HL-60 (cell line): ENCODE results near the gene ITSN1.

Experiments used
- GABPA ChIP-seq: IDR thresholded peaks from 2 replicates; pipeline ENCODE4 v1.6.1; 2012; ENCODE audit warnings: low read depth
- POLR2AphosphoS5 ChIP-seq: IDR thresholded peaks from 2 replicates; pipeline ENCODE4 v1.6.1; 2012; ENCODE audit warnings: low read depth
- SPI1 ChIP-seq: IDR thresholded peaks from 2 replicates; pipeline ENCODE4 v1.6.1; 2012; ENCODE audit warnings: low read depth, mild to moderate bottlenecking, borderline replicate concordance
- TF ChIP-seq, protein P1 (sequence below): IDR thresholded peaks from one replicate; pipeline ENCODE4 v1.5.1; 2011; ENCODE audit warnings: low read length, control low read depth, inconsistent platforms; ENCODE audit not compliant: insufficient read depth
- TF ChIP-seq, protein P2 (sequence below): IDR thresholded peaks from 2 replicates; pipeline ENCODE4 v1.6.1; 2012; ENCODE audit warnings: low read depth; ENCODE audit not compliant: insufficient replicate concordance

DNA sequence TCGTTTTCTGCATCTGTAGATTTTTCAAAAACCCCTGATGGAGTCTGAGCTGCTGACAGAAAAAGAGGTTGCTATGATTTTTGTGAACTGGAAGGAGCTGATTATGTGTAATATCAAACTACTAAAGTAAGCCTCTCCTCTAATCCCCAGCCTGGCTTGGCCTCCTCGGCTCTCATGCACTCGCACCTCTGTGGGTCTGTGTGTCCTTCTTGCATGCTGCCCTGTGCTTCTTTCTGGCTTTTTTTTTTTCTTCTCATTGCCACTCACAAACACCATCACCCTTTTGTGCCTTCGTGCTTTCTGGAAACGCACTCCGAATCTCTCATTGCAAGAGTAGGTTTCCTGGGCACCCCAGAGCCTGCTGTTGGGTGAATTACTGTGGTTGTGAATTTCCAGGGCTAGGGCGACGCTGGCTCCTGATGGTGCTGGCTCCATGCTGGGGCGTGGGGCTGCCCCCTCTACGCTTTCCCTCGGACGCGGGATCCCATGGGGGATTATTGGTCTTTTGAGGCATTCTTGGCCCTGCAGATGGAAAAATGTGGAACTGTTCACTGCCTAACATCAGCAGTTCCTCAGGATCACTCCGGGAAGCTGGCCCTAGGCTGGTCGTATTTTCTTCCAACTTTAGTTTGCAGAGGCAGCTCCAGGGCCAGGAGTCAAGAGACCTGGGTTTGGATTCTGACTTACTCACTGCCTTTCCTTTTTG lies 216.5 kb downstream of the ITSN1 start:
- TF ChIP-seq POLR2AphosphoS5 (no peak), GABPA (no peak), SPI1 (no peak)
- TF ChIP-seq, protein P1, sequence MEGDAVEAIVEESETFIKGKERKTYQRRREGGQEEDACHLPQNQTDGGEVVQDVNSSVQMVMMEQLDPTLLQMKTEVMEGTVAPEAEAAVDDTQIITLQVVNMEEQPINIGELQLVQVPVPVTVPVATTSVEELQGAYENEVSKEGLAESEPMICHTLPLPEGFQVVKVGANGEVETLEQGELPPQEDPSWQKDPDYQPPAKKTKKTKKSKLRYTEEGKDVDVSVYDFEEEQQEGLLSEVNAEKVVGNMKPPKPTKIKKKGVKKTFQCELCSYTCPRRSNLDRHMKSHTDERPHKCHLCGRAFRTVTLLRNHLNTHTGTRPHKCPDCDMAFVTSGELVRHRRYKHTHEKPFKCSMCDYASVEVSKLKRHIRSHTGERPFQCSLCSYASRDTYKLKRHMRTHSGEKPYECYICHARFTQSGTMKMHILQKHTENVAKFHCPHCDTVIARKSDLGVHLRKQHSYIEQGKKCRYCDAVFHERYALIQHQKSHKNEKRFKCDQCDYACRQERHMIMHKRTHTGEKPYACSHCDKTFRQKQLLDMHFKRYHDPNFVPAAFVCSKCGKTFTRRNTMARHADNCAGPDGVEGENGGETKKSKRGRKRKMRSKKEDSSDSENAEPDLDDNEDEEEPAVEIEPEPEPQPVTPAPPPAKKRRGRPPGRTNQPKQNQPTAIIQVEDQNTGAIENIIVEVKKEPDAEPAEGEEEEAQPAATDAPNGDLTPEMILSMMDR: no peak
- TF ChIP-seq, protein P2, sequence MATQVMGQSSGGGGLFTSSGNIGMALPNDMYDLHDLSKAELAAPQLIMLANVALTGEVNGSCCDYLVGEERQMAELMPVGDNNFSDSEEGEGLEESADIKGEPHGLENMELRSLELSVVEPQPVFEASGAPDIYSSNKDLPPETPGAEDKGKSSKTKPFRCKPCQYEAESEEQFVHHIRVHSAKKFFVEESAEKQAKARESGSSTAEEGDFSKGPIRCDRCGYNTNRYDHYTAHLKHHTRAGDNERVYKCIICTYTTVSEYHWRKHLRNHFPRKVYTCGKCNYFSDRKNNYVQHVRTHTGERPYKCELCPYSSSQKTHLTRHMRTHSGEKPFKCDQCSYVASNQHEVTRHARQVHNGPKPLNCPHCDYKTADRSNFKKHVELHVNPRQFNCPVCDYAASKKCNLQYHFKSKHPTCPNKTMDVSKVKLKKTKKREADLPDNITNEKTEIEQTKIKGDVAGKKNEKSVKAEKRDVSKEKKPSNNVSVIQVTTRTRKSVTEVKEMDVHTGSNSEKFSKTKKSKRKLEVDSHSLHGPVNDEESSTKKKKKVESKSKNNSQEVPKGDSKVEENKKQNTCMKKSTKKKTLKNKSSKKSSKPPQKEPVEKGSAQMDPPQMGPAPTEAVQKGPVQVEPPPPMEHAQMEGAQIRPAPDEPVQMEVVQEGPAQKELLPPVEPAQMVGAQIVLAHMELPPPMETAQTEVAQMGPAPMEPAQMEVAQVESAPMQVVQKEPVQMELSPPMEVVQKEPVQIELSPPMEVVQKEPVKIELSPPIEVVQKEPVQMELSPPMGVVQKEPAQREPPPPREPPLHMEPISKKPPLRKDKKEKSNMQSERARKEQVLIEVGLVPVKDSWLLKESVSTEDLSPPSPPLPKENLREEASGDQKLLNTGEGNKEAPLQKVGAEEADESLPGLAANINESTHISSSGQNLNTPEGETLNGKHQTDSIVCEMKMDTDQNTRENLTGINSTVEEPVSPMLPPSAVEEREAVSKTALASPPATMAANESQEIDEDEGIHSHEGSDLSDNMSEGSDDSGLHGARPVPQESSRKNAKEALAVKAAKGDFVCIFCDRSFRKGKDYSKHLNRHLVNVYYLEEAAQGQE: no peak
